Heart right ventricle (tissue), 16 donors: Measurements from ENCODE around the gene PPFIA3. TPM values are rescaled to one million over a fixed set of nuclear protein-coding genes. Genes with fewer than 3 reads are reported as not detected.

ENCODE experiments used
- ATAC-seq, 8 donors: fragments of 200-7000 bp; cut with Tn5 transposase; one replicate each; pipeline ENCODE4 v1.9.1; 2020; ENCODE audit warnings: mild to moderate bottlenecking in 8 of 8, moderate library complexity in 8 of 8, moderate number of reproducible peaks in 1 of 8
- DNase-seq, 2 donors: peaks; one replicate each; pipeline ENCODE4 v3.0.0-alpha.2; 2020
- H3K27ac ChIP-seq, 10 donors: fragments of 200-600 bp; sonication (generic) in 2 of 10; one replicate each; pipeline versions ENCODE4 v1.5.0 to v1.8.0; 2020 to 2022; ENCODE audit warnings: mild to moderate bottlenecking in 3 of 10
- H3K27me3 ChIP-seq, 7 donors: fragments of 200-600 bp; one replicate each; pipeline ENCODE4 v1.8.0; 2021 to 2022; ENCODE audit warnings: mild to moderate bottlenecking in 2 of 7
- H3K36me3 ChIP-seq, 9 donors: fragments of 200-600 bp; sonication (generic) in 1 of 9; one replicate each; pipeline versions ENCODE4 v1.5.0 to v1.8.0; 2020 to 2022; ENCODE audit warnings: mild to moderate bottlenecking in 2 of 9
- H3K4me1 ChIP-seq, 9 donors: fragments of 200-600 bp; sonication (generic) in 1 of 9; one replicate each; pipeline versions ENCODE4 v1.5.0 to v1.8.0; 2020 to 2022; ENCODE audit warnings: mild to moderate bottlenecking in 4 of 9
- H3K4me3 ChIP-seq, 10 donors: fragments of 200-600 bp; sonication (generic) in 2 of 10; one replicate each; pipeline versions ENCODE4 v1.5.0 to v1.8.0; 2020 to 2022; ENCODE audit warnings: mild to moderate bottlenecking in 7 of 10, moderate library complexity in 2 of 10
- H3K9me3 ChIP-seq, 11 donors: fragments of 200-600 bp in 10 of 11; sonication (generic) in 2 of 11; one replicate each; pipeline versions ENCODE4 v1.5.0 to v1.8.0; 2013 to 2022; ENCODE audit warnings: mild to moderate bottlenecking in 2 of 11, control low read depth in 1 of 11, moderate library complexity in 1 of 11
- CTCF ChIP-seq, 9 donors: fragments of 200-600 bp; sonication (generic) in 2 of 9; IDR thresholded peaks; one replicate each; pipeline versions ENCODE4 v1.5.0 to v1.8.0; 2021 to 2022; ENCODE audit warnings: antibody characterized with exemption in 9 of 9, mild to moderate bottlenecking in 5 of 9, moderate library complexity in 1 of 9
- WGBS, 2 donors: extraction: QIAGEN DNeasy Blood & Tissue Kit; methylation state at CpG; one replicate each; pipeline ENCODE4 v1.1.7; 2013; ENCODE audit warnings: inconsistent platforms in 1 of 2; 5-methylcytosine and 5-hydroxymethylcytosine counted together
- intact Hi-C, 10 donors: fragments of 100-400 bp; cut with DNase I; formaldehyde crosslinking; loops; one replicate each; pipeline versions ENCODE4 v1.11.1 to v1.14.2; 2022
- polyA plus RNA-seq, 2 donors: library from polyadenylated mRNA; stranded (reverse); fragments of 200-250 nt; gene quantifications; one replicate each; pipeline ENCODE4 v1.2.3, GENCODE V29; 2013
- total RNA-seq, 10 donors: library from RNA; stranded (reverse); fragmentation: NEBNext Ultra II Directional in 3 of 10; extraction: Animal tissue kit (Norgen Biotek cat#: 25700) in 3 of 10; gene quantifications; one replicate each; pipeline versions ENCODE4 v1.2.1 to v1.2.4, GENCODE V29; 2021 to 2023
- donor health status: Arrhythmogenic right ventricular cardiomyopathy.
- donor health status: ischemic (EF 13 %, LVEDD 7.1; RV severe dilation, severe dysfunction).
- donor health status: healthy with polysubstance abuse.
- donor health status: DM: no; HTN: yes; CAD: no.
- donor health status: DM: no; HTN: no; CAD: no.
- donor health status: ischemic (EF 25% LVEDD 6.9; RV normal size, moderate dysfunction).
- donor health status: ischemic (EF 25% LVEDD 5.7; RV mildly dilated, moderate dysfunction).
- donor health status: healthy.
- donor health status: DM: yes; HTN: yes; CAD: no.
- donor health status: Ischemic cardiomyopathy.
- donor health status: ischemic (EF 35%, LVEDD 5.7; RV mildly dilated, moderate dysfunction).
- donor health status: nonischemic (EF 11% LVEDD 7.7; RV severe dilation, severe dysfunction).
- donor health status: DM: yes; HTN: yes; CAD: no.
- donor health status: PGD.
- donor health status: ischemic (EF 29% LVEDD 5.4; RV normal size, mild dysfunction).
- donor health status: nonischemic (EF 23%, LVEDD 6.1; RV moderate dilation, normal function).

The PPFIA3 gene
- total and polyA plus RNA-seq, 12 donors = 3.6 to 16.7 (median 6.3) TPM

DNA sequence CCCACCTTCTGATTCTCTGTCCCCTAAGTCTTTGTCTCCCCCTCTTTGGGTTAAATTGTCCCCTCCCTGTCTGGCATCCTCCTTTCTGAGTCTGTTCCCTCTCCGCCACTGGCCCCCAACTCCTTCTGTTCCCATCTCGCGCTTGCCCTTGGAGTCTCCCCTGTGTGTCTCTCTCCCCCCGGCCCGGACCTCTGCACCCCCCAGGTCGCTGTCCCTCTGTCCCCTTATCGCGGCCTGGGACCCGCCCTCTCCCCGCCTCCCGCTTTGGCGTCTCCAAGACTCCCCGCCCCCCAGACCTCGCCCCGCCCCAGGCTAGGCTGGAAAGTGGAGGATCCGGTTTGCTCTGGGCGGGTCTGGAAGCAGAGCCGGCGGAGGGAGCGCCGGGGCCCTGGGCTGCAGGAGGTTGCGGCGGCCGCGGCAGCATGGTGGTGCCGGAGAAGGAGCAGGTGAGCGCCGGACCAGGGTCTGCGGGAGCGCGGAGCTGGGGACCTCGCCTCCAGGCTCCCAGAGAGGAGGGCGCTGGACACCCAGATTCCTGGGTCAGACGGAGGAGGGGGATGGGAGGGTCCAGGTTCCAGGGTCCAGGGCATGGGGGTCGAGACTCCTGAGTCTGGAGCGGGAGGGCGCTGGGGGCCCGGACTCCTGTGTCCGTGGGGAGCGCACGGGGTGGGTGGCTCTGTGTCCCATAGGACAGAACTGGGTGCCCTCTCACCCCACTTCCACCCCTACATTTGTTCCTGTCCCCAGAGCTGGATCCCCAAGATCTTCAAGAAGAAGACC, 38.3 kb downstream of the PPFIA3 start, which contains the start of gene TRPM4:
TRPM4 (plus strand) TSS at position 348 of the 780 bp plus-strand sequence; CDS start at position 423, 75 bp downstream.
- peak; percentile 96 to 97 for DNase-seq
- intact Hi-C loops = loop anchor here in 5 of 10 donors (5.0 to 10.0 kb wide), 4 partner anchors 40 to 520 kb away; partner anchors contain the start of genes C19orf73 (in 2 of the 5), PPFIA3 (in 2 of the 5), DBP (in 1 of the 5) and GYS1 (in 1 of the 5)

DNA sequence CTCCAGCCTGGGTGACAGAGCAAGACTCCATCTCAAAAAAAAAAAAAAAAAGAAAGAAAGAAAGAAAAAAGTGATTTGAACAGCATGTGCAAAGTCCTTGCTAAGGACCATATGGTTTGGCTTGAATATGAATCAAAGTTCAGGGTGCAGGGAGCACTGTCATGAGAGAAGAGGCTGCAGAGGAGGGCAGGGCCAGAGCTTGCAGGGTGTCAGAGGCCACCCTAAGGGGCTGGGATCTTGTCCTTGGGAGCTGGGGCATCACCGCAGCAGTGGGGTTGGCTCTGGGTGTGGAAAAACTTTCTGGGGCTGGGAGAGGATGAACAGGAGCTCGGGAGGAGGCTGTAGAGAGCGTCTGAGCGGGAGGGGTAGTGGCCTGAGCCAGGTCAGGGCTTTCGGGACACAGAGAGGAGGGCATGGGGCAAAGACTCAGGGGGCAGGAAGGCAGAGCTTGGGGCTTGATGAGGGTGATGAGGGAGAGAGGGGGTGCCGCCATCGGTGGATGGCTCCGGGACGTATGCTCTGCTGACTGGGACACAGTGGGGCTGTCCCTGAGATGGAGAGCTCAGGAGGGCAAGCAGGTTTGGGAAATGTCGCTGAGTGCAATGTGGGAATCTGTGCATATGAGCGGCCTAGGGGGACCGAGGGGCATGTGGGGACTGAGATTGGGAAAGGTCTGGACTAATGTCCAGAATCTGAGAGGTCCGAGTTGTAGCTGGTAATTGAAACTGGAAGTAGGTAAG, 41.3 kb downstream of the PPFIA3 start:
- ATAC-seq (no peak), DNase-seq (no peak)
- TF ChIP-seq CTCF (IDR thresholded peaks at IDR 0.05) = no peak
- H3K9me3 ChIP-seq = no peaks in the 10 kb centered on the region
- peaks cover 19 to 59% (median 33%) of the 10 kb centered on the region in 9 donors for H3K4me1 ChIP-seq
- H3K27me3 ChIP-seq = peaks cover 0 to 16% (median 0%) of the 10 kb centered on the region in 7 donors
- peaks cover 0 to 19% (median 0%) of the 10 kb centered on the region in 9 donors for H3K36me3 ChIP-seq
- H3K27ac ChIP-seq = peak overlapping the region in 3 of 10 donors; percentile 25 to 98 (median 96)
- 86 to 89% methylated on average over 13 of the region's 13 CpGs for WGBS, 2 donors
- H3K4me3 ChIP-seq = no peak overlapping the region
- intact Hi-C loops = no loop called here

More for the DNA sequence above, 38.3 kb downstream of the PPFIA3 start, which contains the start of gene TRPM4:
- Histone ChIP-seq H3K36me3 (peaks cover 0 to 19% (median 0%) of the 10 kb centered on the region in 9 donors), H3K27me3 (peaks cover 0 to 16% (median 0%) of the 10 kb centered on the region in 7 donors), H3K4me3 (peak within 1 kb of the TSS; percentile 75 to 98 (median 92)), H3K4me1 (peaks cover 6 to 41% (median 24%) of the 10 kb centered on the region in 9 donors), H3K27ac (peak within 1 kb of the TSS; percentile 92 to 98 (median 96)), H3K9me3 (no peaks in the 10 kb centered on the region)
- ATAC-seq = peak; percentile 81 to 86 (median 84)
- peak in 1 of 9 donors; percentile 11 for TF ChIP-seq CTCF (IDR thresholded peaks at IDR 0.05)
- WGBS, 2 donors = 0 to 1% methylated on average over 38 to 41 of the region's 41 CpGs

DNA sequence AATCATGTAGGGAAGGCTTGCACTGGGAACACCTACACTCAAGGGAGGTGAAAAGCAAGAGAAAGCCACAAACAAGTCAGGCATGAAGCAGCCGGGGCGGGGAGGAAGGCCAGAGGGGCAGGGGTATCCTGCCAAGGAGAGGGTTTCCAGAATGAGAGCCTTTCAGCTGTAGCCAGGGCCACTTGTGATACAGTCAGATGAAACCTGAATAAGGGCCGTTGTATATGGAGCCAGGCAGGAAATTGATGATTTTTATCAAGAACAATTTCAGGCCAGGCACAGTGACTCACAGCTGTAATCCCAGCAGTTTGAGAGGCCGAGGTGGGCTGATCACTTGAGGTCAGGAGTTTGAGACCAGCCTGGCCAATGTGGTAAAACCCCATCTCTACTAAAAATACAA, 42.6 kb downstream of the PPFIA3 start:
- no peak for ATAC-seq
- H3K4me1 ChIP-seq = peaks cover 25 to 62% (median 39%) of the 10 kb centered on the region in 9 donors
- intact Hi-C loops = no loop called here

More for the DNA sequence above, 42.6 kb downstream of the PPFIA3 start:
- Histone ChIP-seq H3K27me3 (peaks cover 0 to 16% (median 0%) of the 10 kb centered on the region in 7 donors), H3K36me3 (peaks cover 0 to 23% (median 0%) of the 10 kb centered on the region in 9 donors), H3K4me3 (no peak overlapping the region), H3K9me3 (no peaks in the 10 kb centered on the region), H3K27ac (peak overlapping the region in 6 of 10 donors; percentile 3 to 51 (median 18))
- WGBS, 2 donors = 66 to 67% methylated on average over 4 of the region's 4 CpGs
- TF ChIP-seq CTCF (IDR thresholded peaks at IDR 0.05) = no peak
- no peak for DNase-seq
